Daoy (cell line): ENCODE measurements around the gene GAP43. TPM values are rescaled to one million over a fixed set of nuclear protein-coding genes. Genes with fewer than 3 reads are reported as not detected.
A peak's percentile ranks its signal among the peaks of the same experiment; 100 is the strongest.

Source experiments
- DNase-seq: peaks from one replicate; pipeline ENCODE4 v3.0.0-alpha.2; 2015; ENCODE audit warnings: low read depth
- total RNA-seq: library from RNA; depleted of rRNA; stranded (reverse); fragments of >200 nt; shearing (Covaris generic); gene quantifications from 2 replicates; pipeline ENCODE4 v1.2.3, GENCODE V29; 2014; rRNA removed

The GAP43 gene
- 0.06 and 0.12 TPM in 2 replicates for total RNA-seq

- DNase-seq, result peak; percentile 41
Observed at GRCh38 chr3:115623044-115623868, at the start of gene GAP43. TSS of gene GAP43 (plus strand) at chr3:115623510. CDS start at chr3:115623690, 180 bp downstream.

- no peak for DNase-seq
Observed at GRCh38 chr3:115576325-115576875, 46.9 kb upstream of the GAP43 start.

- DNase-seq, result no peak
Observed at GRCh38 chr3:115577000-115577399, 46.3 kb upstream of the GAP43 start.

- no peak for DNase-seq
Observed at GRCh38 chr3:115578331-115578730, 45.0 kb upstream of the GAP43 start.

- peak; percentile 13 for DNase-seq
Observed at GRCh38 chr3:115580566-115580965, 42.7 kb upstream of the GAP43 start.

- peak; percentile 50 for DNase-seq
Observed at GRCh38 chr3:115581362-115582135, 41.8 kb upstream of the GAP43 start.

- DNase-seq, result no peak
Observed at GRCh38 chr3:115588201-115589115, 34.9 kb upstream of the GAP43 start.

GRCh38 chr3:115590873-115591272 is 32.4 kb upstream of the GAP43 start:
- no peak for DNase-seq

GRCh38 chr3:115595611-115596275 is 27.6 kb upstream of the GAP43 start:
- no peak for DNase-seq

- DNase-seq, result no peak
Observed at GRCh38 chr3:115598216-115598615, 25.1 kb upstream of the GAP43 start.

GRCh38 chr3:115602194-115602593 is 21.1 kb upstream of the GAP43 start:
- DNase-seq, result no peak

- DNase-seq, result no peak
Observed at GRCh38 chr3:115611630-115612029, 11.7 kb upstream of the GAP43 start.

GRCh38 chr3:115615001-115615814 is 8.1 kb upstream of the GAP43 start:
- DNase-seq, result peak; percentile 52

- no peak for DNase-seq
Observed at GRCh38 chr3:115616461-115616860, 6.8 kb upstream of the GAP43 start.

- DNase-seq, result no peak
Observed at GRCh38 chr3:115617591-115617990, 5.7 kb upstream of the GAP43 start.

GRCh38 chr3:115624029-115624741 is 875 bp downstream of the GAP43 start:
- DNase-seq, result no peak

GRCh38 chr3:115624901-115625300 is 1.6 kb downstream of the GAP43 start:
- no peak for DNase-seq

- DNase-seq, result no peak
Observed at GRCh38 chr3:115626006-115626409, 2.7 kb downstream of the GAP43 start.

- DNase-seq, result no peak
Observed at GRCh38 chr3:115626721-115627120, 3.4 kb downstream of the GAP43 start.
